Left ventricle myocardium inferior (tissue), 1 donor: ENCODE results near the gene DGKH. TPM values are rescaled to one million over a fixed set of nuclear protein-coding genes. Genes with fewer than 3 reads are reported as not detected.
A peak's percentile ranks its signal among the peaks of the same experiment; 100 is the strongest.

Source experiments
- DNase-seq: peaks from one replicate; pipeline ENCODE4 v3.0.0-alpha.2; 2020
- H3K27ac ChIP-seq: fragments of 200-600 bp; replicated peaks from 2 replicates; pipeline ENCODE4 v1.8.0; 2021
- H3K27me3 ChIP-seq: fragments of 200-600 bp; 2 replicates; pipeline ENCODE4 v1.8.0; 2021; ENCODE audit warnings: low read depth
- H3K36me3 ChIP-seq: fragments of 200-600 bp; 2 replicates; pipeline ENCODE4 v1.8.0; 2021
- H3K4me1 ChIP-seq: fragments of 200-600 bp; 2 replicates; pipeline ENCODE4 v1.8.0; 2021
- H3K4me3 ChIP-seq: fragments of 200-600 bp; 2 replicates; pipeline ENCODE4 v1.8.0; 2021; ENCODE audit warnings: mild to moderate bottlenecking, moderate library complexity
- H3K9me3 ChIP-seq: fragments of 200-600 bp; replicated peaks from 2 replicates; pipeline ENCODE4 v1.8.0; 2021
- intact Hi-C: fragments of 100-400 bp; cut with micrococcal nuclease; formaldehyde crosslinking; loops from one replicate; pipeline ENCODE4 v1.11.0; 2022
- total RNA-seq: library from RNA; stranded (reverse); fragmentation: NEBNext Ultra II Directional; extraction: Animal tissue kit (Norgen Biotek cat#: 25700); gene quantifications from one replicate; pipeline ENCODE4 v1.2.1, GENCODE V29; 2021
- TF ChIP-seq, protein P1 (sequence below): fragments of 200-600 bp; IDR thresholded peaks from 2 replicates; pipeline ENCODE4 v1.8.0; 2021; ENCODE audit warnings: antibody characterized with exemption, mild to moderate bottlenecking, borderline replicate concordance
- donor health status: DM: no; HTN: yes; CAD: no; lungs with severe emphysema.

DGKH gene
- total RNA-seq, 1 donor from 2014 or later: 4.8 TPM

- H3K9me3 ChIP-seq: peaks cover 14% of the 10 kb centered on the region
- H3K27ac ChIP-seq: no peak overlapping the region
- no peaks in the 10 kb centered on the region for H3K36me3 ChIP-seq
- intact Hi-C loops: no loop called here
- H3K27me3 ChIP-seq: no peaks in the 10 kb centered on the region
- peaks cover 15% of the 10 kb centered on the region for H3K4me1 ChIP-seq
- DNase-seq: peak; percentile 20
- no peak overlapping the region for H3K4me3 ChIP-seq
- TF ChIP-seq, protein P1, sequence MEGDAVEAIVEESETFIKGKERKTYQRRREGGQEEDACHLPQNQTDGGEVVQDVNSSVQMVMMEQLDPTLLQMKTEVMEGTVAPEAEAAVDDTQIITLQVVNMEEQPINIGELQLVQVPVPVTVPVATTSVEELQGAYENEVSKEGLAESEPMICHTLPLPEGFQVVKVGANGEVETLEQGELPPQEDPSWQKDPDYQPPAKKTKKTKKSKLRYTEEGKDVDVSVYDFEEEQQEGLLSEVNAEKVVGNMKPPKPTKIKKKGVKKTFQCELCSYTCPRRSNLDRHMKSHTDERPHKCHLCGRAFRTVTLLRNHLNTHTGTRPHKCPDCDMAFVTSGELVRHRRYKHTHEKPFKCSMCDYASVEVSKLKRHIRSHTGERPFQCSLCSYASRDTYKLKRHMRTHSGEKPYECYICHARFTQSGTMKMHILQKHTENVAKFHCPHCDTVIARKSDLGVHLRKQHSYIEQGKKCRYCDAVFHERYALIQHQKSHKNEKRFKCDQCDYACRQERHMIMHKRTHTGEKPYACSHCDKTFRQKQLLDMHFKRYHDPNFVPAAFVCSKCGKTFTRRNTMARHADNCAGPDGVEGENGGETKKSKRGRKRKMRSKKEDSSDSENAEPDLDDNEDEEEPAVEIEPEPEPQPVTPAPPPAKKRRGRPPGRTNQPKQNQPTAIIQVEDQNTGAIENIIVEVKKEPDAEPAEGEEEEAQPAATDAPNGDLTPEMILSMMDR: no peak
Measured at GRCh38 chr13:42101821-42102585, 53.6 kb downstream of the DGKH start.

GRCh38 chr13:42102961-42103865 lies 54.8 kb downstream of the DGKH start:
- Histone ChIP-seq H3K9me3 (peaks cover 14% of the 10 kb centered on the region), H3K27me3 (no peaks in the 10 kb centered on the region), H3K4me1 (peaks cover 24% of the 10 kb centered on the region), H3K4me3 (no peak overlapping the region), H3K36me3 (no peaks in the 10 kb centered on the region), H3K27ac (no peak overlapping the region)
- intact Hi-C loops: no loop called here
- TF ChIP-seq, protein P1: no peak
- no peak for DNase-seq

GRCh38 chr13:42106998-42107397 lies 58.5 kb downstream of the DGKH start:
- intact Hi-C loops: loop anchor here (5.0 kb wide), 1 partner anchor 440 kb away; no protein-coding TSS in a partner anchor
- H3K27me3 ChIP-seq: no peaks in the 10 kb centered on the region
- no peak for DNase-seq
- peaks cover 14% of the 10 kb centered on the region for H3K9me3 ChIP-seq
- no peaks in the 10 kb centered on the region for H3K36me3 ChIP-seq
- peaks cover 24% of the 10 kb centered on the region for H3K4me1 ChIP-seq
- TF ChIP-seq, protein P1: no peak
- H3K4me3 ChIP-seq: no peak overlapping the region
- H3K27ac ChIP-seq: no peak overlapping the region

DNA sequence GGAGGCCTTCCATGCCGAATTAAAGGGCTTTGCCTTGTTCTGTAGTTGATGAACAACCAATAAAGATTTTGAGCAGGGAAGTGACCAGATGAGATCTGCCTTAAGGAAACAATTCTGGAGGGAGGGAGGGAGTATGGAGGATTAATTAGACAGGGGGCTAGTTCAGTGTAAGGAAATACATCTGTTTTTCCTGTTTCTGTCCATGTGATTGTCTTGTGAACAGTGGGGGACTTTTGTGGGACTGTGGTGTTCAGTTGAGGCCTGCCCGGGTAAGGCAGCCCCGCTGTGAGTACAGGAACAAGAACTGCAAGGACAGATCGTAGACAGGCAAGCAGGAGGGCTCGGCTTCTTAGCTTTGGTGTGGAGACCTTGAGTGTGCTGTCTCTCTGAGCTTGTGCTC lies 59.0 kb downstream of the DGKH start:
- no peak overlapping the region for H3K27ac ChIP-seq
- no peaks in the 10 kb centered on the region for H3K36me3 ChIP-seq
- H3K4me1 ChIP-seq: peaks cover 20% of the 10 kb centered on the region
- H3K4me3 ChIP-seq: no peak overlapping the region
- H3K27me3 ChIP-seq: no peaks in the 10 kb centered on the region
- intact Hi-C loops: loop anchor here (5.0 kb wide), 1 partner anchor 440 kb away; no protein-coding TSS in a partner anchor
- no peak for DNase-seq
- TF ChIP-seq, protein P1: no peak
- peaks cover 14% of the 10 kb centered on the region for H3K9me3 ChIP-seq

DNA sequence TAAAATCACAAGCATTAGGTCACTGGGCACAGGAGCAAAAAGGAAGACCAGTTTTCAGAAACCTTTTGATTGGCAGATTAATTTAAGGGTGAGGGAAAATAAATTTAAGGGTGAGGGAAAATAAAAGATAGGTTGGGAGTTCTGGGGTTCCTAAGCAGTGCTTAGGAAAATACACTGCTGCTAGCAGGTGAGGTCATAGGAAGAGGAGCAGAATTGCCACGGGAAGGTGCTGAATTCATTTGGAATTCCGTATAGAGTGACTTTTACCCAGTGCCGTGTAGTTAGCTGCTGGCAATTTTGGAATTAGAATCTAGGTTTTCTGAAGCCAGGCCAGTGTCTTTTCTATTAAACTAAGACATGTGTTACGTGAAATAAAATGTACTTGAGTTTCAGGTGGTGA lies 59.8 kb downstream of the DGKH start:
- Histone ChIP-seq H3K4me1 (peaks cover 19% of the 10 kb centered on the region), H3K27me3 (no peaks in the 10 kb centered on the region), H3K4me3 (no peak overlapping the region), H3K36me3 (no peaks in the 10 kb centered on the region), H3K9me3 (peaks cover 14% of the 10 kb centered on the region), H3K27ac (no peak overlapping the region)
- TF ChIP-seq, protein P1: no peak
- DNase-seq: no peak
- intact Hi-C loops: loop anchor here (5.0 kb wide), 1 partner anchor 441 kb away; no protein-coding TSS in a partner anchor
